Neural progenitor cell (in vitro differentiated cells): ENCODE data around the gene CGA. TPM values are rescaled to one million over a fixed set of nuclear protein-coding genes. Genes with fewer than 3 reads are reported as not detected.

ENCODE experiments used
- DNase-seq: peaks from one replicate; pipeline ENCODE4 v3.0.0-alpha.2; 2016; ENCODE audit warnings: low spot score
- H2AFZ ChIP-seq: fragments of 200-600 bp; sonication (generic); replicated peaks from 2 replicates; pipeline ENCODE4 v1.6.1; 2016; ENCODE audit warnings: antibody characterized with exemption
- H3F3A ChIP-seq: fragments of 200-600 bp; sonication (generic); 2 replicates; pipeline ENCODE4 v1.6.1; 2016; ENCODE audit warnings: antibody characterized with exemption, low read depth
- H3K27ac ChIP-seq: fragments of 200-600 bp; sonication (generic); 2 replicates; pipeline ENCODE4 v1.5.1; 2016; ENCODE audit warnings: mild to moderate bottlenecking
- H3K27me3 ChIP-seq: fragments of 200-600 bp; sonication (generic); 2 replicates; pipeline ENCODE4 v1.6.1; 2016; ENCODE audit warnings: mild to moderate bottlenecking, moderate library complexity
- H3K36me3 ChIP-seq: fragments of 200-600 bp; sonication (generic); 2 replicates; pipeline ENCODE4 v1.5.1; 2016
- H3K4me1 ChIP-seq: fragments of 200-600 bp; sonication (generic); 2 replicates; pipeline ENCODE4 v1.6.1; 2016; ENCODE audit warnings: mixed run types
- H3K4me2 ChIP-seq: fragments of 200-600 bp; sonication (generic); 2 replicates; pipeline ENCODE4 v1.6.1; 2016
- H3K4me3 ChIP-seq: fragments of 200-600 bp; sonication (generic); 2 replicates; pipeline ENCODE4 v1.5.1; 2016
- H3K79me2 ChIP-seq: fragments of 200-600 bp; sonication (generic); 2 replicates; pipeline ENCODE4 v1.6.1; 2016; ENCODE audit warnings: low read depth
- H3K9ac ChIP-seq: fragments of 200-600 bp; sonication (generic); 2 replicates; pipeline ENCODE4 v1.6.1; 2016
- H3K9me3 ChIP-seq: fragments of 200-600 bp; sonication (generic); 2 replicates; pipeline ENCODE4 v1.5.1; 2016; ENCODE audit warnings: low read depth
- H4K20me1 ChIP-seq: fragments of 200-600 bp; sonication (generic); 2 replicates; pipeline ENCODE4 v1.6.1; 2016; ENCODE audit warnings: low read depth
- H3K27ac Mint-ChIP-seq: 3 replicates; pipeline ENCODE4 v1.8.0; 2021; ENCODE audit warnings: mixed read lengths
- H3K27me3 Mint-ChIP-seq: 2 replicates; pipeline ENCODE4 v1.8.0; 2022; ENCODE audit warnings: low read depth, mild to moderate bottlenecking, inconsistent platforms, moderate library complexity, mixed read lengths; ENCODE audit not compliant: insufficient read depth
- H3K36me3 Mint-ChIP-seq: 3 replicates; pipeline ENCODE4 v1.8.0; 2021; ENCODE audit warnings: mixed read lengths
- H3K4me1 Mint-ChIP-seq: 3 replicates; pipeline ENCODE4 v1.8.0; 2021; ENCODE audit warnings: mixed read lengths
- H3K4me3 Mint-ChIP-seq: 3 replicates; pipeline ENCODE4 v1.8.0; 2021; ENCODE audit warnings: mild to moderate bottlenecking, moderate library complexity, mixed read lengths
- H3K9me3 Mint-ChIP-seq: 3 replicates; pipeline ENCODE4 v1.8.0; 2020; ENCODE audit warnings: mixed read lengths
- CTCF ChIP-seq: fragments of 200-600 bp; sonication (generic); IDR thresholded peaks from 2 replicates; pipeline ENCODE4 v1.5.1; 2017; ENCODE audit warnings: antibody characterized with exemption, mild to moderate bottlenecking
- EZH2 ChIP-seq: fragments of 200-600 bp; sonication (generic); IDR thresholded peaks from 2 replicates; pipeline ENCODE4 v1.6.1; 2017; ENCODE audit warnings: antibody characterized with exemption, mild to moderate bottlenecking, moderate library complexity
- EZH2phosphoT487 ChIP-seq: fragments of 200-600 bp; sonication (generic); IDR thresholded peaks from 2 replicates; pipeline ENCODE4 v1.6.1; 2017; ENCODE audit warnings: antibody characterized with exemption
- total RNA-seq: library from RNA; depleted of rRNA; stranded (reverse); fragments of >200 nt; gene quantifications from 2 replicates; pipeline ENCODE4 v1.2.3, GENCODE V29; 2015; ENCODE audit warnings: low replicate concordance

Gene CGA
- total RNA-seq, 1 donor from 2014 or later: not detected

GRCh38 chr6:87068795-87069194 lies 26.1 kb downstream of the CGA start:
- no peak for DNase-seq
- Mint-ChIP-seq H3K9me3 (no peaks in the 10 kb centered on the region), H3K36me3 (no peaks in the 10 kb centered on the region), H3K27ac (no peak overlapping the region), H3K27me3 (peaks cover 9% of the 10 kb centered on the region), H3K4me1 (peaks cover 13% of the 10 kb centered on the region), H3K4me3 (no peak overlapping the region)
- H3F3A ChIP-seq: no peaks in the 10 kb centered on the region
- H2AFZ ChIP-seq: no peak overlapping the region
- H3K79me2 ChIP-seq: no peaks in the 10 kb centered on the region
- H3K4me1 ChIP-seq: peaks cover 12% of the 10 kb centered on the region
- no peaks in the 10 kb centered on the region for H3K36me3 ChIP-seq
- H3K9ac ChIP-seq: no peak overlapping the region
- H3K4me2 ChIP-seq: no peak overlapping the region
- H3K27me3 ChIP-seq: no peaks in the 10 kb centered on the region
- H4K20me1 ChIP-seq: no peaks in the 10 kb centered on the region
- no peak overlapping the region for H3K27ac ChIP-seq
- TF ChIP-seq EZH2phosphoT487 (no peak), CTCF (no peak), EZH2 (no peak)
- no peak overlapping the region for H3K4me3 ChIP-seq
- no peaks in the 10 kb centered on the region for H3K9me3 ChIP-seq

GRCh38 chr6:87066449-87067333 lies 28.2 kb downstream of the CGA start:
- H3K27ac Mint-ChIP-seq: peak overlapping the region; percentile 62
- H3K4me2 ChIP-seq: peak overlapping the region; percentile 40

GRCh38 chr6:87065117-87065516 lies 29.8 kb downstream of the CGA start:
- Mint-ChIP-seq H3K27ac (no peak overlapping the region), H3K4me1 (peaks cover 13% of the 10 kb centered on the region), H3K36me3 (no peaks in the 10 kb centered on the region), H3K27me3 (peaks cover 9% of the 10 kb centered on the region), H3K4me3 (no peak overlapping the region), H3K9me3 (no peaks in the 10 kb centered on the region)
- Histone ChIP-seq H2AFZ (no peak overlapping the region), H3K9ac (no peak overlapping the region), H3K4me2 (no peak overlapping the region), H3K79me2 (no peaks in the 10 kb centered on the region), H4K20me1 (no peaks in the 10 kb centered on the region), H3K9me3 (no peaks in the 10 kb centered on the region), H3K27me3 (no peaks in the 10 kb centered on the region), H3F3A (no peaks in the 10 kb centered on the region), H3K36me3 (no peaks in the 10 kb centered on the region), H3K4me1 (peaks cover 12% of the 10 kb centered on the region), H3K27ac (no peak overlapping the region), H3K4me3 (no peak overlapping the region)
- no peak for DNase-seq
- TF ChIP-seq CTCF: no peak
- no peak for TF ChIP-seq EZH2phosphoT487
- no peak for TF ChIP-seq EZH2

More at GRCh38 chr6:87066449-87067333, 28.2 kb downstream of the CGA start:
- Histone ChIP-seq H3K27ac (no peak overlapping the region), H3K4me3 (no peak overlapping the region), H3K4me1 (peaks cover 12% of the 10 kb centered on the region), H2AFZ (peak overlapping the region; percentile 86), H3K27me3 (no peaks in the 10 kb centered on the region), H4K20me1 (no peaks in the 10 kb centered on the region), H3K79me2 (no peaks in the 10 kb centered on the region), H3K36me3 (no peaks in the 10 kb centered on the region), H3F3A (no peaks in the 10 kb centered on the region), H3K9me3 (no peaks in the 10 kb centered on the region), H3K9ac (no peak overlapping the region)
- Mint-ChIP-seq H3K9me3 (no peaks in the 10 kb centered on the region), H3K4me1 (peaks cover 13% of the 10 kb centered on the region), H3K36me3 (no peaks in the 10 kb centered on the region), H3K27me3 (peaks cover 9% of the 10 kb centered on the region), H3K4me3 (no peak overlapping the region)
- no peak for TF ChIP-seq EZH2
- peak; percentile 86 for TF ChIP-seq CTCF
- DNase-seq: peak; percentile 68
